ENCODE measurements around the gene ME3. TPM values are rescaled to one million over a fixed set of nuclear protein-coding genes. Genes with fewer than 3 reads are reported as not detected.

The ME3 gene
- total RNA-seq, 2 donors from 2014 or later = 19.7 to 24.2 TPM

- peak; percentile 30 to 77 for ATAC-seq
- intact Hi-C loops (cut with DNase I) = no loop called here
- no peak for DNase-seq
Observed at GRCh38 chr11:86696004-86696403, 23.6 kb upstream of the ME3 start.

GRCh38 chr11:86695373-86695772, 23.0 kb upstream of the ME3 start:
- ATAC-seq (no peak), DNase-seq (no peak)
- intact Hi-C loops (cut with DNase I) = no loop called here

GRCh38 chr11:86693518-86693917, 21.1 kb upstream of the ME3 start:
- ATAC-seq = no peak
- DNase-seq = no peak
- intact Hi-C loops (cut with DNase I) = no loop called here

- DNase-seq = no peak
- intact Hi-C loops (cut with DNase I) = no loop called here
- ATAC-seq = no peak
Observed at GRCh38 chr11:86692746-86693145, 20.3 kb upstream of the ME3 start.

GRCh38 chr11:86692317-86692716, 19.9 kb upstream of the ME3 start:
- intact Hi-C loops (cut with DNase I) = no loop called here
- no peak for DNase-seq
- ATAC-seq = no peak

- ATAC-seq (peak; percentile 32 to 64), DNase-seq (no peak)
- intact Hi-C loops (cut with DNase I) = no loop called here
Observed at GRCh38 chr11:86688398-86689179, 16.2 kb upstream of the ME3 start.

- DNase-seq (no peak), ATAC-seq (peak; percentile 67 to 79)
- intact Hi-C loops (cut with DNase I) = no loop called here
Observed at GRCh38 chr11:86687185-86687778, 14.9 kb upstream of the ME3 start.

- no peak for DNase-seq
- no peak for ATAC-seq
- intact Hi-C loops (cut with DNase I) = no loop called here
Observed at GRCh38 chr11:86686531-86686930, 14.1 kb upstream of the ME3 start.

- intact Hi-C loops (cut with DNase I) = no loop called here
- ATAC-seq (peak; percentile 39 to 55), DNase-seq (no peak)
Observed at GRCh38 chr11:86681483-86681756, 9.0 kb upstream of the ME3 start.

- DNase-seq = no peak
- intact Hi-C loops (cut with DNase I) = no loop called here
Observed at GRCh38 chr11:86680716-86681482, 8.5 kb upstream of the ME3 start.

GRCh38 chr11:86678823-86679222, 6.4 kb upstream of the ME3 start:
- intact Hi-C loops (cut with DNase I) = no loop called here
- no peak for ATAC-seq
- DNase-seq = no peak

More at GRCh38 chr11:86680716-86681482, 8.5 kb upstream of the ME3 start:
- no peak for ATAC-seq

GRCh38 chr11:86678296-86678695, 5.9 kb upstream of the ME3 start:
- intact Hi-C loops (cut with DNase I) = no loop called here
- DNase-seq (no peak), ATAC-seq (no peak)

GRCh38 chr11:86676533-86677154, 4.2 kb upstream of the ME3 start:
- intact Hi-C loops (cut with DNase I) = no loop called here
- DNase-seq = no peak
- ATAC-seq = no peak

- ATAC-seq = no peak
- DNase-seq = no peak
- intact Hi-C loops (cut with DNase I) = no loop called here
Observed at GRCh38 chr11:86676010-86676409, 3.6 kb upstream of the ME3 start.

- DNase-seq = no peak
- intact Hi-C loops (cut with DNase I) = no loop called here
- no peak for ATAC-seq
Observed at GRCh38 chr11:86675017-86675416, 2.6 kb upstream of the ME3 start.

- intact Hi-C loops (cut with DNase I) = no loop called here
- ATAC-seq (no peak), DNase-seq (no peak)
Observed at GRCh38 chr11:86673872-86674750, 1.7 kb upstream of the ME3 start.

- DNase-seq = no peak
- intact Hi-C loops (cut with DNase I) = no loop called here
- no peak for ATAC-seq
Observed at GRCh38 chr11:86673055-86673843, 833 bp upstream of the ME3 start.

- DNase-seq (peak; percentile 89), ATAC-seq (peak; percentile 73 to 80)
- intact Hi-C loops (cut with DNase I) = no loop called here
Observed at GRCh38 chr11:86671531-86672006, 847 bp downstream of the ME3 start.
